Astrocyte (in vitro differentiated cells and primary cell): ENCODE results near the gene C20orf204.

Experiments
- CTCF ChIP-seq: IDR thresholded peaks from 2 replicates; pipeline ENCODE4 v1.5.1; 2011; ENCODE audit warnings: low read depth, mild to moderate bottlenecking, inconsistent platforms, low read length, moderate library complexity; ENCODE audit not compliant: insufficient read depth
- EZH2 ChIP-seq: IDR thresholded peaks from 2 replicates; pipeline ENCODE4 v1.6.1; 2012; ENCODE audit warnings: mild to moderate bottlenecking, low read length, inconsistent platforms; ENCODE audit not compliant: insufficient read depth

GRCh38 chr20:64050261-64051032 lies 14.5 kb downstream of the C20orf204 start:
- TF ChIP-seq CTCF (no peak), EZH2 (no peak)
